Measurements from ENCODE around the gene MAP3K13. TPM values are rescaled to one million over a fixed set of nuclear protein-coding genes. Genes with fewer than 3 reads are reported as not detected.

MAP3K13 gene, protein sequence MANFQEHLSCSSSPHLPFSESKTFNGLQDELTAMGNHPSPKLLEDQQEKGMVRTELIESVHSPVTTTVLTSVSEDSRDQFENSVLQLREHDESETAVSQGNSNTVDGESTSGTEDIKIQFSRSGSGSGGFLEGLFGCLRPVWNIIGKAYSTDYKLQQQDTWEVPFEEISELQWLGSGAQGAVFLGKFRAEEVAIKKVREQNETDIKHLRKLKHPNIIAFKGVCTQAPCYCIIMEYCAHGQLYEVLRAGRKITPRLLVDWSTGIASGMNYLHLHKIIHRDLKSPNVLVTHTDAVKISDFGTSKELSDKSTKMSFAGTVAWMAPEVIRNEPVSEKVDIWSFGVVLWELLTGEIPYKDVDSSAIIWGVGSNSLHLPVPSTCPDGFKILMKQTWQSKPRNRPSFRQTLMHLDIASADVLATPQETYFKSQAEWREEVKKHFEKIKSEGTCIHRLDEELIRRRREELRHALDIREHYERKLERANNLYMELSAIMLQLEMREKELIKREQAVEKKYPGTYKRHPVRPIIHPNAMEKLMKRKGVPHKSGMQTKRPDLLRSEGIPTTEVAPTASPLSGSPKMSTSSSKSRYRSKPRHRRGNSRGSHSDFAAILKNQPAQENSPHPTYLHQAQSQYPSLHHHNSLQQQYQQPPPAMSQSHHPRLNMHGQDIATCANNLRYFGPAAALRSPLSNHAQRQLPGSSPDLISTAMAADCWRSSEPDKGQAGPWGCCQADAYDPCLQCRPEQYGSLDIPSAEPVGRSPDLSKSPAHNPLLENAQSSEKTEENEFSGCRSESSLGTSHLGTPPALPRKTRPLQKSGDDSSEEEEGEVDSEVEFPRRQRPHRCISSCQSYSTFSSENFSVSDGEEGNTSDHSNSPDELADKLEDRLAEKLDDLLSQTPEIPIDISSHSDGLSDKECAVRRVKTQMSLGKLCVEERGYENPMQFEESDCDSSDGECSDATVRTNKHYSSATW
- total RNA-seq (2014; rRNA removed) (24.0 and 24.4 TPM in 2 replicates), Bru-seq, nascent RNA (percentile 56 among the genes with signal in this experiment), BruChase-seq, experiment 1, labeled RNA remaining after a 6-hour chase (percentile 65 among the genes with signal in this experiment), BruChase-seq, experiment 2, labeled RNA remaining after a 2-hour chase (percentile 63 among the genes with signal in this experiment)
- long read RNA-seq, full-length matches to known transcripts: 58 of 82 reads
- long read RNA-seq, partial matches to known transcripts: 2 of 82 reads
- long read RNA-seq, other reads (novel, unspliced or antisense): 22 of 82 reads

DNA sequence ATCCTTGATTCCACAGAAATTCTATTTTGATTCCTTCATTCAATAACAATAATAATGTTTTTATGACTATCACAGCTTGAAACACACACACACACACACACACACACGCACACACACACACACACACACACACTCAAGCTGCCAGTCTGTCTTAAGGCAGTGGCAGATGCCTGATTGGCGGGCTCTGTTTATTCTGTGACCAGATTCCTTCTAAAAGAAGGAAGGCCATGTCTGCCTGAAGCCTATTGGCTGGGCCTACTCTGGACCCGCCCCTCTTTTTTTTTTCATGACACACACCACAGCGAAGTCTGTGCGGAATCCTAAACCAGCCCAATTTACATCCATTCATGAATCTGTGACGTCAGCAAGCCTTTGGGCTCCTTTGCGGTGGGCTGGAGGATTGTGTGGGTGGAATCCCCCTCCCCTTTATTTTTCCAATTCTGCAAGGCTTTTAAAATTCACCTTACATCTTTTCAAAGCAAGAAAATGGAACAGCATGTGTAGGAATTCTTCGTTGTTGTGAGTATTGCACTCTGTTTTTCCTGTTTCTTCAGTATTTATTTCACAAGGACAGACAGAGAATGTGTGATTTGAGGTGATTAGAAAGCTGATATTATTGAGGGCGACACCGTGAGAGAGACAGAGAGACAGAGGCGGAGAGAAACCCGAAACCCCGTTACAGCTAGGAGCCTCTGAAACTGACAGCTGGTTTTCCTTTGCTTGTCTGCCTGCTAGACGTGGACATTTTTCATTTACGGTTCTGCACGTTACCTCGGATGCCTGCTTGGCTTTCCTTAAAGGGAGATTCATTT, at the start of gene MAP3K13:
Gene MAP3K13, plus strand, starts transcription at position 287 of the 812 bp plus-strand sequence. CDS start 65,446 bp downstream, outside the sequence.
- DNase-seq (peak; percentile 97), ATAC-seq (peak; percentile 93)
- no peak for TF ChIP-seq EZH2phosphoT487 (IDR thresholded peaks at IDR 0.05; ENCODE audit: borderline replicate concordance, low read length)
- no peak for TF ChIP-seq EZH2 (IDR thresholded peaks at IDR 0.05; ENCODE audit: low read length, unreplicated experiment)
- no peak for TF ChIP-seq CTCF (conservative IDR thresholded peaks at IDR 0.05; ENCODE audit: low read depth, low read length)
- Histone ChIP-seq H3K9ac (ENCODE audit: low read length) (peak within 1 kb of the TSS; percentile 48), H2AFZ (ENCODE audit: low read length) (peak within 1 kb of the TSS; percentile 91), H3K79me2 (ENCODE audit: low read length) (peaks cover 4% of the 10 kb centered on the region; the same call in 1 of the 2 replicates), H3K4me2 (ENCODE audit: low read length) (peak within 1 kb of the TSS; percentile 90), H3F3A (ENCODE audit: low read length, unreplicated experiment) (no peaks in the 10 kb centered on the region), H4K20me1 (ENCODE audit: low read length) (no peaks in the 10 kb centered on the region), H3K36me3 (ENCODE audit: low read depth, low read length) (no peaks in the 10 kb centered on the region), H3K4me1 (ENCODE audit: insufficient read depth, low read length) (peaks cover 47% of the 10 kb centered on the region), H3K9me3 (ENCODE audit: low read length) (no peaks in the 10 kb centered on the region), H3K27ac (ENCODE audit: low read length) (peak within 1 kb of the TSS; percentile 20), H3K9me2 (replicated peaks; ENCODE audit: low read length) (no peaks in the 10 kb centered on the region), H3K4me3 (ENCODE audit: low read length) (peak within 1 kb of the TSS; percentile 80), H3K27me3 (ENCODE audit: low read length) (no peaks in the 10 kb centered on the region)
- ChIA-PET CTCF (no interaction called here), POLR2A (ENCODE audit: unreplicated experiment) (interaction anchor here (0.6 kb wide), 1 partner anchor 184 kb away, joined by 5 read pairs; no protein-coding TSS in a partner anchor)
- intact Hi-C loops (cut with micrococcal nuclease): loop anchor here (1.0 to 10.0 kb wide), 2 partner anchors 26 to 192 kb away; partner anchors contain the start of gene LIPH
- TSS peak; percentile 73 for BruUV-seq (replicated peaks)

GRCh38 chr3:185313693-185314246, 49.2 kb upstream of the MAP3K13 start:
- Histone ChIP-seq H3K9ac (ENCODE audit: low read length) (no peak overlapping the region), H4K20me1 (ENCODE audit: low read length) (no peaks in the 10 kb centered on the region), H2AFZ (ENCODE audit: low read length) (no peak overlapping the region), H3K79me2 (ENCODE audit: low read length) (no peaks in the 10 kb centered on the region), H3K27me3 (ENCODE audit: low read length) (no peaks in the 10 kb centered on the region), H3K9me3 (ENCODE audit: low read length) (no peaks in the 10 kb centered on the region), H3K27ac (ENCODE audit: low read length) (no peak overlapping the region), H3F3A (ENCODE audit: low read length, unreplicated experiment) (peaks cover 3% of the 10 kb centered on the region), H3K36me3 (ENCODE audit: low read depth, low read length) (peaks cover 15% of the 10 kb centered on the region), H3K4me3 (ENCODE audit: low read length) (no peak overlapping the region), H3K4me1 (ENCODE audit: insufficient read depth, low read length) (peaks cover 22% of the 10 kb centered on the region), H3K4me2 (ENCODE audit: low read length) (no peak overlapping the region), H3K9me2 (replicated peaks; ENCODE audit: low read length) (no peaks in the 10 kb centered on the region)
- intact Hi-C loops (cut with micrococcal nuclease): no loop called here
- ChIA-PET POLR2A (ENCODE audit: unreplicated experiment) (no interaction called here), CTCF (no interaction called here)
- DNase-seq: no peak
- no TSS peak for BruUV-seq (replicated peaks)
- TF ChIP-seq CTCF (conservative IDR thresholded peaks at IDR 0.05; ENCODE audit: low read depth, low read length) (no peak), EZH2phosphoT487 (IDR thresholded peaks at IDR 0.05; ENCODE audit: borderline replicate concordance, low read length) (no peak), EZH2 (IDR thresholded peaks at IDR 0.05; ENCODE audit: low read length, unreplicated experiment) (no peak)
- no peak for ATAC-seq
